ENCODE data around the gene RAB8B.
"Not testable (repeated sequence)": the region's sequence is repeated elsewhere in the genome, so short reads cannot be mapped to it uniquely, and the experiment has no call there.

RAB8B gene

DNA sequence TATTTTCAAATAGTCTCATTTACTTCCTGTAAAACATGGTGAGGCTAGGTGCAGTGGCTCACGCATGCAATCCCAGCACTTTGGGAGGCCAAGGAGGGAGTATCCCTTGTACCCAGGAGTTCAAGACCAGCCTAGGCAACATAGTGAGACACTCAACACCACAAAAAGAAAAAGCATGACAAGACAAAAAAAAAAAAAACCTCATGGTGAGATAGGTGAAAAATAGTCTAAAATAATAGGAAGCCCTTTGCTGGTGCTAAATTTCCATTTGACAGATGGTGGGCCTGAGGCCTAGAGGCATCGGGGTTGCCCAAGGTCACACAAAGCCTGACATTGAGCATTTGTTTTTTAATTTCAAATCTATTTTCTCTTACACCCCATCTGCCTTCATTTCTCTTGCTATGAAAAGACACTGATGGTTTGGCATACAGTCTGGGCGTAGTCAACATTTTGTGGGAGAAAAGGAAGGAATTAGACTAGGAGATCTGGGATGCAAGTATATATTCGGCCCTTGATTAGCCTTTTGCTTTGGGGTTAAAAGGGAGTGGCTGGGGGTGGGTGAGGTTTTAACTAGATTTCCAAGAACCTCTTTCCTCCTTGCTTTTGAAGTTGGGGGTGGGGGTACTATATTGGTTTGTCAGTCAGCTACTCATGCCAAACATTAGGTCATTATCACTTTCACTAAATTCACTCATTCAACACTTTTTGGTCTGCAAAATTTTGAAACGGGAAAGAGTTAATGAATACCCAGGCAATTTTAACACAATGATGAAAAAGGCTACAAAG lies 11.3 kb downstream of the RAB8B start:
- no peak overlapping the region for H3K4me3 ChIP-seq (ENCODE audit: low read depth, low read length)
- in situ Hi-C loops (cut with HindIII; ENCODE audit: low sequenced_read_pairs): no loop called here
- DNase-seq (ENCODE audit: low read depth): no peak
- TF ChIP-seq, protein P1, sequence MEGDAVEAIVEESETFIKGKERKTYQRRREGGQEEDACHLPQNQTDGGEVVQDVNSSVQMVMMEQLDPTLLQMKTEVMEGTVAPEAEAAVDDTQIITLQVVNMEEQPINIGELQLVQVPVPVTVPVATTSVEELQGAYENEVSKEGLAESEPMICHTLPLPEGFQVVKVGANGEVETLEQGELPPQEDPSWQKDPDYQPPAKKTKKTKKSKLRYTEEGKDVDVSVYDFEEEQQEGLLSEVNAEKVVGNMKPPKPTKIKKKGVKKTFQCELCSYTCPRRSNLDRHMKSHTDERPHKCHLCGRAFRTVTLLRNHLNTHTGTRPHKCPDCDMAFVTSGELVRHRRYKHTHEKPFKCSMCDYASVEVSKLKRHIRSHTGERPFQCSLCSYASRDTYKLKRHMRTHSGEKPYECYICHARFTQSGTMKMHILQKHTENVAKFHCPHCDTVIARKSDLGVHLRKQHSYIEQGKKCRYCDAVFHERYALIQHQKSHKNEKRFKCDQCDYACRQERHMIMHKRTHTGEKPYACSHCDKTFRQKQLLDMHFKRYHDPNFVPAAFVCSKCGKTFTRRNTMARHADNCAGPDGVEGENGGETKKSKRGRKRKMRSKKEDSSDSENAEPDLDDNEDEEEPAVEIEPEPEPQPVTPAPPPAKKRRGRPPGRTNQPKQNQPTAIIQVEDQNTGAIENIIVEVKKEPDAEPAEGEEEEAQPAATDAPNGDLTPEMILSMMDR (IDR thresholded peaks at IDR 0.05; ENCODE audit: low read depth, low read length, missing control alignments): no peak

DNA sequence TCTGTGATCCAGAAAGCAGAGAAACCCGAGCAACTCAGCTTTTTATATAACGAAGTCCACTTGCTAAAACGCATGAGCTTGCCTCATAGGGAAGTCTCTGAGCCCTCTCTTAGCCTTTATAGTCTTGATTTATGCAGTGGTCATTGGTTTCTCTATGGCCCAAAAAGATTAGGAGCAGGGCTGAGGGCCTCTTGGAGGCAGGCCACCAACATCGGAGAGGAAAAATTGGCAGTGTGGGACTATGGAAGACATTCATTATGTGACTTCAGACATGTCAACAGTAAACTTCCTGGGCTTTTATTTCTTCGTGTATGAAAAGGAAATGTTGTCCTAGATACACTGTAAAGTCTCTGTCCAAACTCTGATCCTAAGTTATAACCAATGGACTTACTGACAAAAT lies 13.5 kb downstream of the RAB8B start:
- TF ChIP-seq, protein P1 (IDR thresholded peaks at IDR 0.05; ENCODE audit: low read depth, low read length, missing control alignments): no peak
- no peak for DNase-seq (ENCODE audit: low read depth)
- in situ Hi-C loops (cut with HindIII; ENCODE audit: low sequenced_read_pairs): no loop called here
- no peak overlapping the region for H3K4me3 ChIP-seq (ENCODE audit: low read depth, low read length)

DNA sequence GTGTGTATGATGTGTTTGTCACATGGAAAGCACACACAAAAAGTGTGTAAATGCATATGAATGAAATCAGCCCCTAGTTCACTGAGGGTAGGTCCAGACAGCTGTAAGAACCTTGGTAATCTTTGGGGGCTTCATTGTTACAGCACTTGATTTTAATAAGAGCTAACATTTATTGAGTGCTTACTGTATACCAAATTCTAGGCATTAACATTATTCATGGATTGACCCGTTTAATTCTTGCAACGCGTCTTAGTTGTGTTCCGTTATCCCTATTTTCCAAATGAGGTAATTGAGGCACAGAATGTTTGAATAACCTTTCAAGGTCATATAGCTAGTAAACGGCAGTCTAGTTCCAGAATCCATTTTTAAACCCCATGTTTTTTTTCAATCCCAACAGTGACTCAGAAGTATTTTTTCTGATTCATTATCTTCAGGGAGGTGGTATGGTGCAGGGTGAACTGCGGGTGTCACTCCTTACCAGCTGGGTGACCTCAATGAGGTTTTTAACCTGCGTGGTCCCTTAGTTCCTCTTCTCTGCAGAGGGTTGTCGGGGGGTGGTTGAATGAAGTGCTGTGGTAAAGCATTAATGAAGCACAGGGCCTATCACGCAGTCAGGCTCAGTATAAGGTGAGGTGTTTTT lies 14.2 kb downstream of the RAB8B start:
- in situ Hi-C loops (cut with HindIII; ENCODE audit: low sequenced_read_pairs): no loop called here

DNA sequence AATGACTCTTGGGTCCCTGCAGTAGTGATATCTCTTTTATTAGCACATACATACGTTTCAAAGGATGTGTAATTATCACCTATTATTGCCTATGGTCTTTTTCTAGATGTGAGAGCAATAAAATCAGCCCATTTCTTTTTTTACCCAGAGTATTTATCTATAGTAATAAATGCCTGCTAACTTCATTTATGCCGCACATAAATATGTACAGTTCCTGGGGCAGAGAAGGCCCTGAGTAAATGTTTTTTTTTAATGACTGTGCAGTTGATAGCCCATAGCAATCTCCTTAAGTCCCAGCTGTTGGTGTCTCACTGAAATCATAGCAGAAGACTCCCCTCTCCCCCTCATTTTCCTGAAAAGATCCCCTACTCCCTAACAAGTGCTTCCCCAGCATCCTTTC lies 16.7 kb downstream of the RAB8B start:
- TF ChIP-seq, protein P1 (IDR thresholded peaks at IDR 0.05; ENCODE audit: low read depth, low read length, missing control alignments): no peak
- in situ Hi-C loops (cut with HindIII; ENCODE audit: low sequenced_read_pairs): no loop called here
- DNase-seq (ENCODE audit: low read depth): no peak
- H3K4me3 ChIP-seq (ENCODE audit: low read depth, low read length): no peak overlapping the region

More for the DNA sequence above, 14.2 kb downstream of the RAB8B start:
- TF ChIP-seq, protein P1 (IDR thresholded peaks at IDR 0.05; ENCODE audit: low read depth, low read length, missing control alignments): no peak
- DNase-seq (ENCODE audit: low read depth): no peak
- no peak overlapping the region for H3K4me3 ChIP-seq (ENCODE audit: low read depth, low read length)

DNA sequence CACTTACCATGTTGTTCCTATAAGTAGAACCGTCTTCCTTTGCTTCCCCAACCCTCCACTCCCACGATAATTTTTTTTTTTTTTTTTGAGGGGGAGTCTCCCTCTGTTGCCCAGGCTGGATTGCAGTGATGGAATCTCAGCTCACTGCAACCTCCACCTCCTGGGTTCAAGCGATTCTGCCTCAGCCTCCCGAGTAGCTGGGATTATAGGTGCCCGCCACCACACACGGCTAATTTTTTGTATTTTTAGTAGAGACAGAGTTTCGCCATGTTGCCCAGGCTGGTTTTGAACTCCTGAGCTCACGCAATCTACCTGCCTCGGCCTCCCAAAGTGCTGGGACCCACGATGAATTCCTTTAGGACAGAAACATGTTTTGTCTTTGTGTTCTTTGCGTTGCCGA lies 19.4 kb downstream of the RAB8B start:
- H3K4me3 ChIP-seq (ENCODE audit: low read depth, low read length); in situ Hi-C loops (cut with HindIII; ENCODE audit: low sequenced_read_pairs); DNase-seq (ENCODE audit: low read depth): not testable (repeated sequence)

DNA sequence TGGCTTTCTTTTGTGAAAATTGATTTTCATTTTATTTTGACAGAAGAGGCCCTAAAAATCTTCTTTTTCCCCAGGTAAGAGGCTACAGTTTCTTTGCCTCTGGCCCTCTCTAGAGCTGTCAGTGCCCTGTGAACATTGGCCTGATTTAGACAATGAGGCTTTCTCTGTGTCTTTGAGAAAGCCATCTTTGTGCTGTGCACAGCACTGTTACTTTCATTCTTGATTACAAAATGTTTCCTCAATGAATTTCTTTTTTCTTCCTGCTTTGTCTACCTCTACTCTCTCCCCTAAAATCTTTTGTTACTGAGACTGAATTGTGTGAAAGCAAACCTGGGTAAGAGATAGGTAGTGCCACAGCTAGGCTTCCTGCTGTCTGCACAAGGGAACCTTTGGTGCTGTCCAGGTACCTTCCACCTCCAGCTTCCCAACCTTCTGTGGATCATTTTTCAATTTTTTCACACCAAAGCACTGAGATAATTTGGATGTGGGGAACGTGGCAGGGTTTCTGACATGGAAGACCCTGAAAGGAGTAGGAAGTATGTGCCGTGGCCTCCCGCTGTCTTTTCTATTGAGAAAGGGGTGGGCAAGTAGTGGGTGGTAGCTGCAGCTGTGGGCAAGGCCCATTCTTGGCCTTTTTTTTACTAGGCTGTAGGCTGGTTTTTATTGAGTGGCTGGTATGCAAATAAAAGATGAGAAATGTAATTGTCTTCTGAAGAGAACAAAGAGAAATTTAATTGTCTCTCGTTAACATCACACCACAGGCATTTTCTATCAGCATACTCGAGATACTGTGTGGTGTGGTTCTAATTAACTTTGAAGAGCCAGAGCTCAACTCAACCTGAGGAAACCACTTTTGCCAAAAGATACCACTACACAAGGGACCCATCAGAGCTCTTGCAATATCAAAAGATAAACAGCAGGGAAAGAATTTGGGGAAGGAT lies 21.0 kb downstream of the RAB8B start:
- TF ChIP-seq, protein P1 (IDR thresholded peaks at IDR 0.05; ENCODE audit: low read depth, low read length, missing control alignments): no peak
- no peak overlapping the region for H3K4me3 ChIP-seq (ENCODE audit: low read depth, low read length)
- DNase-seq (ENCODE audit: low read depth): no peak
- in situ Hi-C loops (cut with HindIII; ENCODE audit: low sequenced_read_pairs): no loop called here
